Fibroblast of pulmonary artery (primary cell): Measurements from ENCODE around the gene ADAMTS2.

Experiments
- DNase-seq: peaks from one replicate; pipeline ENCODE4 v3.0.0-alpha.2; 2010; ENCODE audit warnings: low read depth
- H3K4me3 ChIP-seq: replicated peaks from 2 replicates; pipeline ENCODE4 v1.5.1; 2011; ENCODE audit warnings: low read depth, mild to moderate bottlenecking, control low read depth, low read length, moderate library complexity
- CTCF ChIP-seq: IDR thresholded peaks from 2 replicates; pipeline ENCODE4 v1.5.1; 2011; ENCODE audit warnings: mild to moderate bottlenecking, control low read depth, low read length, inconsistent platforms; ENCODE audit errors: missing control alignments

Gene ADAMTS2

GRCh38 chr5:179208706-179209358 is 136.4 kb downstream of the ADAMTS2 start:
- H3K4me3 ChIP-seq = no peak overlapping the region
- TF ChIP-seq CTCF = no peak

GRCh38 chr5:179207920-179208705 is 137.1 kb downstream of the ADAMTS2 start:
- H3K4me3 ChIP-seq = no peak overlapping the region
- DNase-seq = no peak
- no peak for TF ChIP-seq CTCF

More at GRCh38 chr5:179208706-179209358, 136.4 kb downstream of the ADAMTS2 start:
- DNase-seq = no peak

GRCh38 chr5:179207470-179207869 is 137.8 kb downstream of the ADAMTS2 start:
- DNase-seq = no peak
- TF ChIP-seq CTCF = no peak
- H3K4me3 ChIP-seq = no peak overlapping the region

GRCh38 chr5:179206366-179206765 is 138.9 kb downstream of the ADAMTS2 start:
- no peak overlapping the region for H3K4me3 ChIP-seq
- no peak for TF ChIP-seq CTCF
- no peak for DNase-seq

GRCh38 chr5:179205277-179205676 is 140.0 kb downstream of the ADAMTS2 start:
- no peak overlapping the region for H3K4me3 ChIP-seq
- no peak for DNase-seq
- no peak for TF ChIP-seq CTCF

GRCh38 chr5:179204572-179204971 is 140.7 kb downstream of the ADAMTS2 start:
- DNase-seq = no peak
- no peak for TF ChIP-seq CTCF
- H3K4me3 ChIP-seq = no peak overlapping the region
